GM21381 (cell line): ENCODE data around the gene FOXK1.

Source experiments
- ATAC-seq: cut with Tn5 transposase; IDR thresholded peaks from one replicate; pipeline ENCODE4 v1.9.1; 2021; ENCODE audit warnings: mild to moderate bottlenecking, moderate library complexity; ENCODE audit not compliant: unreplicated experiment

FOXK1 gene

DNA sequence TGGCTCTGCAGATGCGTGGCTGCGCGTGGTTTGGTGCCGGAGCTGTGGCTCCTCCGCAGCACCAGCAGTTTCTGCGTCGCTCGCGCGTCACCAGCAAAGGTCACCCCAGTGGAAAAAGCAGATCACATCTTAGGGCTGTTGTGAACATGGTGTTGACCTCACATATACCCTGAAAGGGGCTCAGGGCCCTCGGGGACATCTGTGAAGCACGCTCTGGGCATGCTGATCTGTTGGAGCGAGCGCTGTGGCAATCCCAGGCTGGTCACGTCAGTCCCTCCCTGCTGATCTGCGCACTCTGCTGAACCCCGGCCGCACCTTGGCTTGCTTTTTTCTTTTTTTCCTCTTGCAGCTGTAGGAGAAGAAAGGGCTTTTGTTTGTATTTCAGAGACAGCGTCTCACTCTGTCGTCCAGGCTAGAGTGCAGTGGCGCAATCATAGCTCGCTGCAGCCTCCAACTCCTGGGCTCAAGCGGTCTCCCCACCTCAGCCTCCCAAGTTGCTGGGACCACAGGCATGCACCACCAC, 60.0 kb downstream of the FOXK1 start:
- ATAC-seq: no peak

- ATAC-seq: no peak
Observed at GRCh38 chr7:4742852-4743251, 60.8 kb downstream of the FOXK1 start.

- ATAC-seq: peak; percentile 79
Observed at GRCh38 chr7:4744391-4745264, 62.5 kb downstream of the FOXK1 start.

DNA sequence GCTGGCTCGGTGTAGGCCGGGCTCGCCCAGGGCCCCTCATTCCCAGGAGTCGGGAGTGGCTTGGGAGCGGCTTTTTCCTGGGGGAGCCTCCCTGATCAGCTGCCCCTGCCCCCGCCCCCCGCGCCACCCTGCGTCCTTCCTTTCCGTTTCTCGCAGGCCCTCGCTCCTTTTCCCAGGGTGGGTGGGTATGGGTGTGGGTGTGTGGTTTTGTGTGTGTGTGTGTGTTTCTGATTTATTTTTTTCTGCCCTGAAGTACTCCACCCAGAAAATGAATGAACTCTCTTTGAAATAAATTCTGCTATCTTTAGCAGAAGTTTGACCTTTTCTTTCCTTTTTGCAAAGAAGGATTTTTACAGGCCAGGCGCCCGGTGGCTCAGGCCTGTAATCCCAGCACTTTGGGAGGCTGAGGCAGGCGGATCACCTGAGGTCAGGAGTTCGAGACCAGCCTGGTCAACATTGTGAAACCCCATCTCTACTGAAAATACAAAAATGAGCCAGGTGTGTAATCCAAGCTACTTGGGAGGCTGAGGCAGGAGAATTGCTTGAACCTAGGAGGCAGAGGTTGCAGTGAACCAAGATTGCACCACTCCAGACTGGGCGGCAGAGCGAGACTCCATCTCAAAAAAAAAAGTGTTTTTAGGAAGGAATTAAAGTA, 63.3 kb downstream of the FOXK1 start:
- no peak for ATAC-seq

GRCh38 chr7:4745971-4746919, 64.2 kb downstream of the FOXK1 start:
- no peak for ATAC-seq

DNA sequence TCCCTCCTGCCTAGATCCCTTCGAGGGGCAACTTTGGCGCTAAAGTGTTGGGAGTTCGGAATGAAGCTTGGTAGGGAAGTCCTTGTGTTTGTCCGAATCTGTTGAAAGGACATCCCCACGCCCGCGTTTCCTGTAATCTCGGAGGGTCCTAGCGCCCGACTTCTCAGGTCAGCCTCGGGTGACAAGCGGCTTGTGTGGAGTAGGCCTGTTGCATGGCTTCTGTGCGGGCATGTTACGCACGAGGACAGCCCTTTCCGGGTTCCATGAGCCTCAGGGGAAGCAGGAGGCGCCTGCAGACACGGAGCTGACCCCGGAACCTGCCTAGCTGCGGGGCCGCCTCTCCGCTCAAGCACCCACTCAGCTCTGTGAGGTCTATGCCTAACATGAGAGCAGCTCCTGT, 64.9 kb downstream of the FOXK1 start:
- ATAC-seq: no peak

- ATAC-seq: no peak
Observed at GRCh38 chr7:4747746-4748145, 65.7 kb downstream of the FOXK1 start.

GRCh38 chr7:4748231-4748681, 66.2 kb downstream of the FOXK1 start:
- ATAC-seq: no peak

- no peak for ATAC-seq
Observed at GRCh38 chr7:4749363-4749762, 67.3 kb downstream of the FOXK1 start.

GRCh38 chr7:4749798-4750197, 67.7 kb downstream of the FOXK1 start:
- no peak for ATAC-seq

- no peak for ATAC-seq
Observed at GRCh38 chr7:4751398-4751947, 69.4 kb downstream of the FOXK1 start.

GRCh38 chr7:4753598-4754432, 71.7 kb downstream of the FOXK1 start:
- ATAC-seq: peak; percentile 76

- no peak for ATAC-seq
Observed at GRCh38 chr7:4754433-4755010, 72.4 kb downstream of the FOXK1 start.

- no peak for ATAC-seq
Observed at GRCh38 chr7:4755045-4755444, 73.0 kb downstream of the FOXK1 start.

DNA sequence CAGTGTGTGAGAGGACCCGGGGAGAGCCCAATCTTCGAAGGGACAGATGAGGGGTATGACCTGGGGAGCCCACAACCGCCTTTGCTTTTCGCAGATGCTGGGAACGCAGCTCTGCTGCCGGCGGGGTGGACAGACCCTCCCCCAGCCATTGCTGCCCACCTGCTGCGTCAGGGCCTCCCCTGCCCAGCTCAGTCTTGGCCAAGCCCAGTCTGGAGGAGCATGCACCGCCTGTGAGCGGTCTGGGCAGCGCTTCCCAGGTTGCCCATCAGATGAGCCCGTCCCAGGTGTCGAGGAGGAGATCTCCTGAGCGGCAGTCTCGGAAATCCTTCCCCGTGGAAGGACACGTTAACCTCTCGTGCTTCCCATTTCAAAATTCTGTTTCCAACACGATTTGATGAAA, 76.0 kb downstream of the FOXK1 start:
- no peak for ATAC-seq

GRCh38 chr7:4758791-4759190, 76.7 kb downstream of the FOXK1 start:
- ATAC-seq: no peak

- ATAC-seq: no peak
Observed at GRCh38 chr7:4759211-4759610, 77.1 kb downstream of the FOXK1 start.

- no peak for ATAC-seq
Observed at GRCh38 chr7:4760952-4761351, 78.9 kb downstream of the FOXK1 start.
